A549 (cell line): ENCODE data around the gene PLEKHA6.

ENCODE experiments used
- CBX2 ChIP-seq: fragments of 200-600 bp; sonication (generic); IDR thresholded peaks from 2 replicates; pipeline ENCODE4 v1.6.1; 2016; ENCODE audit warnings: low read depth, mild to moderate bottlenecking, borderline replicate concordance
- CEBPB ChIP-seq, 2 experiments: fragments of >200 bp in 1 of 2; sonication (Bioruptor Twin) in 1 of 2; formaldehyde crosslinking in 1 of 2; IDR thresholded peaks; 2 replicates each; pipeline ENCODE4 v1.6.1; 2012 to 2016
- EHMT2 ChIP-seq: fragments of 200-600 bp; sonication (generic); IDR thresholded peaks from 2 replicates; pipeline ENCODE4 v1.6.1; 2016; ENCODE audit warnings: antibody characterized with exemption, low read depth, mild to moderate bottlenecking, moderate library complexity
- EP300 ChIP-seq, 2 experiments: fragments of >200 bp; sonication (Bioruptor Twin); formaldehyde crosslinking; IDR thresholded peaks; 2 replicates in 1 of 2; 3 replicates in 1 of 2; pipeline ENCODE4 v1.6.1; 2016 to 2017
- POLR2AphosphoS2 ChIP-seq: conservative IDR thresholded peaks from 2 replicates; pipeline ENCODE4 v1.6.1; 2012; ENCODE audit warnings: low read length, improper control_type of control experiment, inconsistent platforms
- SMC3 ChIP-seq: fragments of >200 bp; sonication (Bioruptor Twin); formaldehyde crosslinking; IDR thresholded peaks from 3 replicates; pipeline ENCODE4 v1.6.1; 2018; ENCODE audit warnings: inconsistent platforms
- ZFP36 ChIP-seq: fragments of 450-650 bp; IDR thresholded peaks from 2 replicates; pipeline ENCODE4 v1.6.1; 2014; ENCODE audit warnings: borderline replicate concordance; ENCODE audit not compliant: partially characterized antibody
- TF ChIP-seq, protein P1 (sequence below): fragments of >200 bp; sonication (Bioruptor Twin); formaldehyde crosslinking; IDR thresholded peaks from 3 replicates; pipeline ENCODE4 v1.5.1; 2016
- TF ChIP-seq, protein P2 (sequence below): fragments of 200-600 bp; sonication (generic); IDR thresholded peaks from 2 replicates; pipeline ENCODE4 v1.6.1; 2016; ENCODE audit warnings: antibody characterized with exemption, mild to moderate bottlenecking, moderate library complexity
- TF ChIP-seq, protein P3 (sequence below): fragments of 250-450 bp; sonication (Bioruptor Pico); IDR thresholded peaks from 2 replicates; pipeline ENCODE4 v1.5.0; 2021; ENCODE audit warnings: mild to moderate bottlenecking, moderate library complexity, borderline replicate concordance
- TF ChIP-seq, protein P4 (sequence below): IDR thresholded peaks from 2 replicates; pipeline ENCODE4 v1.6.1; 2012; ENCODE audit warnings: low read depth, borderline replicate concordance
- TF ChIP-seq, protein P5 (sequence below): fragments of >200 bp; sonication (Bioruptor Twin); formaldehyde crosslinking; IDR thresholded peaks from 3 replicates; pipeline ENCODE4 v1.6.1; 2016
- TF ChIP-seq, protein P6 (sequence below): fragments of 150-350 bp; IDR thresholded peaks from 2 replicates; pipeline ENCODE4 v1.6.1; 2014; ENCODE audit warnings: low read depth, mild to moderate bottlenecking, low read length
- TF ChIP-seq, protein P7 (sequence below): fragments of 250-450 bp; sonication (Bioruptor Pico); IDR thresholded peaks from 2 replicates; pipeline ENCODE4 v1.5.0; 2020; ENCODE audit warnings: low read depth, mild to moderate bottlenecking, moderate library complexity

DNA sequence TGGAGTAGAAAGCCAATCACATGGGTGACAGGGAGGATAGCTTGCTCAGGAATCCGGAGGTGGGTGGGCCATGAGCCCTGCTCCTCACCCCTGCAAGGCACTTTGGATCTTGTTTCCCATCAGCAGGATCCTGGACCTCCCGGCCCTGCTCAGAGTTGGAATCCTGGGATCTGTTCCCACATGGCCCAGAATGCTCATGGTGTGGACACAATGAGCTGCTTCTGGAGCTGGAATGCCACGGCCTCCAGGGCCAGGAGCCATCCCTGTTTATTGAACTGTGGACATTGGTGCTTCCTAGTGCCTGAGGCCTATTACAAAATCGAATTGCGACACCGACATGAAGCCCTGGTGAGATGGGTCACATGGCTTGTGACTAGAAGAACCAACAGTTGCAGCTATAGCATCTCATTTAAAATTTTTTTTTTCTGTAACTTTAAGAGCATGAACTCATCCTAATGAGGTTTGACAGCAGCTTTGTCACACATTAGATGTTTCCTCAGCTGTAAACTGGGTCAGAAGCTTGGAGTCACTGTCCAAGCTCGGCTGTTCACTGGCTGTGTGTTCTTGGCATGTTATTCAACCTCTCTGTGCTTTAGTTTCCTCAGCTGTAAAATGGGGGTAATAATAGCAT is 105.6 kb downstream of the PLEKHA6 start:
- TF ChIP-seq, protein P1, sequence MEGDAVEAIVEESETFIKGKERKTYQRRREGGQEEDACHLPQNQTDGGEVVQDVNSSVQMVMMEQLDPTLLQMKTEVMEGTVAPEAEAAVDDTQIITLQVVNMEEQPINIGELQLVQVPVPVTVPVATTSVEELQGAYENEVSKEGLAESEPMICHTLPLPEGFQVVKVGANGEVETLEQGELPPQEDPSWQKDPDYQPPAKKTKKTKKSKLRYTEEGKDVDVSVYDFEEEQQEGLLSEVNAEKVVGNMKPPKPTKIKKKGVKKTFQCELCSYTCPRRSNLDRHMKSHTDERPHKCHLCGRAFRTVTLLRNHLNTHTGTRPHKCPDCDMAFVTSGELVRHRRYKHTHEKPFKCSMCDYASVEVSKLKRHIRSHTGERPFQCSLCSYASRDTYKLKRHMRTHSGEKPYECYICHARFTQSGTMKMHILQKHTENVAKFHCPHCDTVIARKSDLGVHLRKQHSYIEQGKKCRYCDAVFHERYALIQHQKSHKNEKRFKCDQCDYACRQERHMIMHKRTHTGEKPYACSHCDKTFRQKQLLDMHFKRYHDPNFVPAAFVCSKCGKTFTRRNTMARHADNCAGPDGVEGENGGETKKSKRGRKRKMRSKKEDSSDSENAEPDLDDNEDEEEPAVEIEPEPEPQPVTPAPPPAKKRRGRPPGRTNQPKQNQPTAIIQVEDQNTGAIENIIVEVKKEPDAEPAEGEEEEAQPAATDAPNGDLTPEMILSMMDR, result no peak
- TF ChIP-seq EHMT2 (no peak), POLR2AphosphoS2 (no peak), SMC3 (no peak), CBX2 (no peak), EP300 (IDR thresholded peaks at IDR 0.05) (no peak), ZFP36 (peak; percentile 77), CEBPB (IDR thresholded peaks at IDR 0.05) (peak; percentile 84 to 86)
- TF ChIP-seq, protein P2, sequence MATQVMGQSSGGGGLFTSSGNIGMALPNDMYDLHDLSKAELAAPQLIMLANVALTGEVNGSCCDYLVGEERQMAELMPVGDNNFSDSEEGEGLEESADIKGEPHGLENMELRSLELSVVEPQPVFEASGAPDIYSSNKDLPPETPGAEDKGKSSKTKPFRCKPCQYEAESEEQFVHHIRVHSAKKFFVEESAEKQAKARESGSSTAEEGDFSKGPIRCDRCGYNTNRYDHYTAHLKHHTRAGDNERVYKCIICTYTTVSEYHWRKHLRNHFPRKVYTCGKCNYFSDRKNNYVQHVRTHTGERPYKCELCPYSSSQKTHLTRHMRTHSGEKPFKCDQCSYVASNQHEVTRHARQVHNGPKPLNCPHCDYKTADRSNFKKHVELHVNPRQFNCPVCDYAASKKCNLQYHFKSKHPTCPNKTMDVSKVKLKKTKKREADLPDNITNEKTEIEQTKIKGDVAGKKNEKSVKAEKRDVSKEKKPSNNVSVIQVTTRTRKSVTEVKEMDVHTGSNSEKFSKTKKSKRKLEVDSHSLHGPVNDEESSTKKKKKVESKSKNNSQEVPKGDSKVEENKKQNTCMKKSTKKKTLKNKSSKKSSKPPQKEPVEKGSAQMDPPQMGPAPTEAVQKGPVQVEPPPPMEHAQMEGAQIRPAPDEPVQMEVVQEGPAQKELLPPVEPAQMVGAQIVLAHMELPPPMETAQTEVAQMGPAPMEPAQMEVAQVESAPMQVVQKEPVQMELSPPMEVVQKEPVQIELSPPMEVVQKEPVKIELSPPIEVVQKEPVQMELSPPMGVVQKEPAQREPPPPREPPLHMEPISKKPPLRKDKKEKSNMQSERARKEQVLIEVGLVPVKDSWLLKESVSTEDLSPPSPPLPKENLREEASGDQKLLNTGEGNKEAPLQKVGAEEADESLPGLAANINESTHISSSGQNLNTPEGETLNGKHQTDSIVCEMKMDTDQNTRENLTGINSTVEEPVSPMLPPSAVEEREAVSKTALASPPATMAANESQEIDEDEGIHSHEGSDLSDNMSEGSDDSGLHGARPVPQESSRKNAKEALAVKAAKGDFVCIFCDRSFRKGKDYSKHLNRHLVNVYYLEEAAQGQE, result no peak
- TF ChIP-seq, protein P3, sequence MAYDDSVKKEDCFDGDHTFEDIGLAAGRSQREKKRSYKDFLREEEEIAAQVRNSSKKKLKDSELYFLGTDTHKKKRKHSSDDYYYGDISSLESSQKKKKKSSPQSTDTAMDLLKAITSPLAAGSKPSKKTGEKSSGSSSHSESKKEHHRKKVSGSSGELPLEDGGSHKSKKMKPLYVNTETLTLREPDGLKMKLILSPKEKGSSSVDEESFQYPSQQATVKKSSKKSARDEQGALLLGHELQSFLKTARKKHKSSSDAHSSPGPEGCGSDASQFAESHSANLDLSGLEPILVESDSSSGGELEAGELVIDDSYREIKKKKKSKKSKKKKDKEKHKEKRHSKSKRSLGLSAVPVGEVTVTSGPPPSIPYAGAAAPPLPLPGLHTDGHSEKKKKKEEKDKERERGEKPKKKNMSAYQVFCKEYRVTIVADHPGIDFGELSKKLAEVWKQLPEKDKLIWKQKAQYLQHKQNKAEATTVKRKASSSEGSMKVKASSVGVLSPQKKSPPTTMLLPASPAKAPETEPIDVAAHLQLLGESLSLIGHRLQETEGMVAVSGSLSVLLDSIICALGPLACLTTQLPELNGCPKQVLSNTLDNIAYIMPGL (CRISPR knock-in tag), result no peak
- TF ChIP-seq, protein P4, sequence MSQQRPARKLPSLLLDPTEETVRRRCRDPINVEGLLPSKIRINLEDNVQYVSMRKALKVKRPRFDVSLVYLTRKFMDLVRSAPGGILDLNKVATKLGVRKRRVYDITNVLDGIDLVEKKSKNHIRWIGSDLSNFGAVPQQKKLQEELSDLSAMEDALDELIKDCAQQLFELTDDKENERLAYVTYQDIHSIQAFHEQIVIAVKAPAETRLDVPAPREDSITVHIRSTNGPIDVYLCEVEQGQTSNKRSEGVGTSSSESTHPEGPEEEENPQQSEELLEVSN, result no peak
- TF ChIP-seq, protein P5, sequence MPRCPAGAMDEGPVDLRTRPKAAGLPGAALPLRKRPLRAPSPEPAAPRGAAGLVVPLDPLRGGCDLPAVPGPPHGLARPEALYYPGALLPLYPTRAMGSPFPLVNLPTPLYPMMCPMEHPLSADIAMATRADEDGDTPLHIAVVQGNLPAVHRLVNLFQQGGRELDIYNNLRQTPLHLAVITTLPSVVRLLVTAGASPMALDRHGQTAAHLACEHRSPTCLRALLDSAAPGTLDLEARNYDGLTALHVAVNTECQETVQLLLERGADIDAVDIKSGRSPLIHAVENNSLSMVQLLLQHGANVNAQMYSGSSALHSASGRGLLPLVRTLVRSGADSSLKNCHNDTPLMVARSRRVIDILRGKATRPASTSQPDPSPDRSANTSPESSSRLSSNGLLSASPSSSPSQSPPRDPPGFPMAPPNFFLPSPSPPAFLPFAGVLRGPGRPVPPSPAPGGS, result no peak
- TF ChIP-seq, protein P6, sequence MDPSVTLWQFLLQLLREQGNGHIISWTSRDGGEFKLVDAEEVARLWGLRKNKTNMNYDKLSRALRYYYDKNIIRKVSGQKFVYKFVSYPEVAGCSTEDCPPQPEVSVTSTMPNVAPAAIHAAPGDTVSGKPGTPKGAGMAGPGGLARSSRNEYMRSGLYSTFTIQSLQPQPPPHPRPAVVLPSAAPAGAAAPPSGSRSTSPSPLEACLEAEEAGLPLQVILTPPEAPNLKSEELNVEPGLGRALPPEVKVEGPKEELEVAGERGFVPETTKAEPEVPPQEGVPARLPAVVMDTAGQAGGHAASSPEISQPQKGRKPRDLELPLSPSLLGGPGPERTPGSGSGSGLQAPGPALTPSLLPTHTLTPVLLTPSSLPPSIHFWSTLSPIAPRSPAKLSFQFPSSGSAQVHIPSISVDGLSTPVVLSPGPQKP, result no peak
- TF ChIP-seq, protein P7, sequence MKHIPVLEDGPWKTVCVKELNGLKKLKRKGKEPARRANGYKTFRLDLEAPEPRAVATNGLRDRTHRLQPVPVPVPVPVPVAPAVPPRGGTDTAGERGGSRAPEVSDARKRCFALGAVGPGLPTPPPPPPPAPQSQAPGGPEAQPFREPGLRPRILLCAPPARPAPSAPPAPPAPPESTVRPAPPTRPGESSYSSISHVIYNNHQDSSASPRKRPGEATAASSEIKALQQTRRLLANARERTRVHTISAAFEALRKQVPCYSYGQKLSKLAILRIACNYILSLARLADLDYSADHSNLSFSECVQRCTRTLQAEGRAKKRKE (CRISPR knock-in tag), result no peak
